Epithelial cell of proximal tubule (primary cell): ENCODE results near the gene UCN3. TPM values are rescaled to one million over a fixed set of nuclear protein-coding genes. Genes with fewer than 3 reads are reported as not detected.

ENCODE experiments used
- DNase-seq: peaks from one replicate; pipeline ENCODE4 v3.0.0-alpha.2; 2011; ENCODE audit warnings: low read depth
- H3K4me3 ChIP-seq: 2 replicates; pipeline ENCODE4 v1.5.1; 2011; ENCODE audit warnings: low read depth, mild to moderate bottlenecking, low read length
- total RNA-seq: library from RNA; depleted of rRNA; stranded (reverse); fragments of >200 nt; gene quantifications from 2 replicates; pipeline ENCODE4 v1.2.3, GENCODE V29; 2015
- TF ChIP-seq, protein P1 (sequence below): conservative IDR thresholded peaks from 2 replicates; pipeline ENCODE4 v1.5.1; 2012; ENCODE audit warnings: low read depth, mild to moderate bottlenecking, low read length

UCN3 gene
- total RNA-seq, 1 donor from 2014 or later = not detected

DNA sequence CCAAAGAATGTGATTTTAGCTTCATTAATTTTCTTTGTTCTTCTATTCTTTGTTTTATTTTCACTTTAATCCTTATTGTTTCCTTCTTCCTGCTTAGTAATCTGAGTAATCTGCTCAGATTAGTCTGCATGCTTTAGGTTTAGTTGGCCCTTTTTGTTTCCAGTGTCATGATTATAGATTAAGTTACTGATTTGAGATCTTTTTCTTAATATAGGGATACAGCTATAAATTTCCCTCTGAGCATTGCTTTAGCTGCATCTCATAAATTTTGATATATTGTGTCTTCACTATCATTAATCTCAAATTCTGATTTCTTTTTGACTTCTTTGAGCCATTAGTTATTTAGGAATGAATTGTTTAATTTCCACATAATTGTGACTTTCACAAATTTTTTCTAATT, 53.8 kb downstream of the UCN3 start:
- H3K4me3 ChIP-seq = no peak overlapping the region
- DNase-seq = no peak
- TF ChIP-seq, protein P1, sequence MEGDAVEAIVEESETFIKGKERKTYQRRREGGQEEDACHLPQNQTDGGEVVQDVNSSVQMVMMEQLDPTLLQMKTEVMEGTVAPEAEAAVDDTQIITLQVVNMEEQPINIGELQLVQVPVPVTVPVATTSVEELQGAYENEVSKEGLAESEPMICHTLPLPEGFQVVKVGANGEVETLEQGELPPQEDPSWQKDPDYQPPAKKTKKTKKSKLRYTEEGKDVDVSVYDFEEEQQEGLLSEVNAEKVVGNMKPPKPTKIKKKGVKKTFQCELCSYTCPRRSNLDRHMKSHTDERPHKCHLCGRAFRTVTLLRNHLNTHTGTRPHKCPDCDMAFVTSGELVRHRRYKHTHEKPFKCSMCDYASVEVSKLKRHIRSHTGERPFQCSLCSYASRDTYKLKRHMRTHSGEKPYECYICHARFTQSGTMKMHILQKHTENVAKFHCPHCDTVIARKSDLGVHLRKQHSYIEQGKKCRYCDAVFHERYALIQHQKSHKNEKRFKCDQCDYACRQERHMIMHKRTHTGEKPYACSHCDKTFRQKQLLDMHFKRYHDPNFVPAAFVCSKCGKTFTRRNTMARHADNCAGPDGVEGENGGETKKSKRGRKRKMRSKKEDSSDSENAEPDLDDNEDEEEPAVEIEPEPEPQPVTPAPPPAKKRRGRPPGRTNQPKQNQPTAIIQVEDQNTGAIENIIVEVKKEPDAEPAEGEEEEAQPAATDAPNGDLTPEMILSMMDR = no peak

DNA sequence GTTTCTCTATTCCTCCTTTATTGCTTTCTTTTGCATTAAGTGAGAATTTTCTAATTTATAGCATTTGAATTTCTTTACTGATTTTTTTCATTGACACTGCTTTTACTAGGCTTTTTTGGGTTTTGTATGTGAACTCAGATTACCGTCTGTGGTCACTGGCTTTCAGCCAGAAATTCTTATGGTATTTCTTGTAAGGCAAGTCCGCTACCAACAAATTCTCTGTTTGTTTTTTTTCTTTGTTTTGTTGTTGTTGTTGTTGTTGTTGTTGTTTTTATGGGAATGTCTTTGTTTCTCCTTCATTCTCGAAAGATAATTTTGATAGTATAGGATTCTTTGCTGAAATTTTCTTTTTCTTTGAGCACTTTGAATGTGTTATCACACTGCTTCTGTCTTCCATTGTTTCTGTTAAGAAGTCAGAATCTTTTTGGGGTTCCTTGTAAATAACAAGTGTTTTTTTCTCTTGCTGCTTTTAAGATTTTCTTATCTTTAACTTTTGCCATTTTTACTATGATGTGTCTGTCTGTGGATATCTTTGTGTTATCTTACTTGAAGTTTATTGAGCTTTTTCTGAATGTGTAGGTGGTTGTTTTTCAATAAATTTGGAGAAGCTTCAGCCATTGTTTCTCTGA, 54.8 kb downstream of the UCN3 start:
- DNase-seq = no peak
- no peak overlapping the region for H3K4me3 ChIP-seq
- TF ChIP-seq, protein P1 = no peak

DNA sequence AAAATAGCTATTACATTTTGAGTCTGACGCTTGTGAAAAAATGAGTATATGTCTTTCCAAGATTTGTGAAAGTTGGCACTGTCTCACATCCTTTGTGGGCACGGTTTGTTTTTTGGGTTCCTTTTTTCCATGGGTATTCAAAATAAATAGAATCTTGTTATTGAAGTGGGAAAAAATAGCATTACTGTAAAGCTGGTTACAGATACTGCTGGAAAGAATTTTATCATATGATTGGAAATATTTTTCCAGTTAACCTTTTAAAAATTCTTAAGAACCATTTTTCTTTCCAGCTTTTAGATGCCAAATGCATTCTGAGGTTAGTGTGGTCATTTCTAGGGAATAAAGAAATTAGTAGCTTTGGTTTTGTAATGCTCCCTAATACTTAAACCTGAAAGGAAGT, 59.0 kb downstream of the UCN3 start:
- H3K4me3 ChIP-seq = no peak overlapping the region
- no peak for DNase-seq
- TF ChIP-seq, protein P1 = no peak

Other genes with a start within 250 kb of the UCN3 start
- gene AKR1C8, start 179.8 kb upstream of the UCN3 start, total RNA-seq = not detected in 2 replicates
- not detected in 2 replicates for gene AKR1C4, start 168.1 kb upstream of the UCN3 start, total RNA-seq
- gene TUBAL3, start 39.9 kb downstream of the UCN3 start, total RNA-seq = not detected in 2 replicates
- gene NET1, start 47.6 kb downstream of the UCN3 start, total RNA-seq = 82.3 and 122 TPM in 2 replicates
- gene CALML5, start 134.6 kb downstream of the UCN3 start, total RNA-seq = 0.65 TPM in 1 of 2 replicates, not detected in the other
- gene CALML3, start 160.0 kb downstream of the UCN3 start, total RNA-seq = not detected in 2 replicates